Epithelial cell of proximal tubule (primary cell): ENCODE measurements around the gene INVS. TPM values are rescaled to one million over a fixed set of nuclear protein-coding genes. Genes with fewer than 3 reads are reported as not detected.
"Not testable (repeated sequence)": the region's sequence is repeated elsewhere in the genome, so short reads cannot be mapped to it uniquely, and the experiment has no call there.

Experiments
- DNase-seq: peaks from one replicate; pipeline ENCODE4 v3.0.0-alpha.2; 2011; ENCODE audit warnings: low read depth
- H3K4me3 ChIP-seq: 2 replicates; pipeline ENCODE4 v1.5.1; 2011; ENCODE audit warnings: low read depth, mild to moderate bottlenecking, low read length
- total RNA-seq: library from RNA; depleted of rRNA; stranded (reverse); fragments of >200 nt; gene quantifications from 2 replicates; pipeline ENCODE4 v1.2.3, GENCODE V29; 2015
- TF ChIP-seq, protein P1 (sequence below): conservative IDR thresholded peaks from 2 replicates; pipeline ENCODE4 v1.5.1; 2012; ENCODE audit warnings: low read depth, mild to moderate bottlenecking, low read length

Gene INVS
- total RNA-seq, 1 donor from 2014 or later: 9.1 TPM

DNA sequence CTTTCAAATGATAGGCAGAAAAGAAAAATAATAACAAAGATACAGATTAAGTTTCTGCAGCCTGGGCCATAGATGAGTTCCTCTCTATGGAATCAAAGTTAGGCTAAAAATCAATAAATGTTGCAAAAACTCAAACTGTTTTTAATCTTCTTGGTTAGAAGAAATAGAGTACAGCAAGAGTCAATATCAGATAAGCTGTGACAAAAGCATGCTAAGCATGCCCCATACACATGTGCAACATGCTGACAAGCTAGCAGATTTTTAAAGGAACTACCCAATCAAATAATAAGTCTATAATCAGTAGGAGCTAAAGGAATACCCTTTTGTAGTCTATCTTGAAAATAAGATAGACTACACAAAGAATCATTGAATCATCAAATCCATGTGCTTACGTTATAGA, 7.0 kb upstream of the INVS start:
- no peak for DNase-seq
- no peak overlapping the region for H3K4me3 ChIP-seq
- TF ChIP-seq, protein P1, sequence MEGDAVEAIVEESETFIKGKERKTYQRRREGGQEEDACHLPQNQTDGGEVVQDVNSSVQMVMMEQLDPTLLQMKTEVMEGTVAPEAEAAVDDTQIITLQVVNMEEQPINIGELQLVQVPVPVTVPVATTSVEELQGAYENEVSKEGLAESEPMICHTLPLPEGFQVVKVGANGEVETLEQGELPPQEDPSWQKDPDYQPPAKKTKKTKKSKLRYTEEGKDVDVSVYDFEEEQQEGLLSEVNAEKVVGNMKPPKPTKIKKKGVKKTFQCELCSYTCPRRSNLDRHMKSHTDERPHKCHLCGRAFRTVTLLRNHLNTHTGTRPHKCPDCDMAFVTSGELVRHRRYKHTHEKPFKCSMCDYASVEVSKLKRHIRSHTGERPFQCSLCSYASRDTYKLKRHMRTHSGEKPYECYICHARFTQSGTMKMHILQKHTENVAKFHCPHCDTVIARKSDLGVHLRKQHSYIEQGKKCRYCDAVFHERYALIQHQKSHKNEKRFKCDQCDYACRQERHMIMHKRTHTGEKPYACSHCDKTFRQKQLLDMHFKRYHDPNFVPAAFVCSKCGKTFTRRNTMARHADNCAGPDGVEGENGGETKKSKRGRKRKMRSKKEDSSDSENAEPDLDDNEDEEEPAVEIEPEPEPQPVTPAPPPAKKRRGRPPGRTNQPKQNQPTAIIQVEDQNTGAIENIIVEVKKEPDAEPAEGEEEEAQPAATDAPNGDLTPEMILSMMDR: no peak

GRCh38 chr9:100094411-100094810, 4.6 kb upstream of the INVS start:
- not testable (repeated sequence) for DNase-seq, H3K4me3 ChIP-seq

- TF ChIP-seq, protein P1: no peak
- no peak for DNase-seq
- H3K4me3 ChIP-seq: no peak overlapping the region
Observed at GRCh38 chr9:100096378-100096916, 2.6 kb upstream of the INVS start.

DNA sequence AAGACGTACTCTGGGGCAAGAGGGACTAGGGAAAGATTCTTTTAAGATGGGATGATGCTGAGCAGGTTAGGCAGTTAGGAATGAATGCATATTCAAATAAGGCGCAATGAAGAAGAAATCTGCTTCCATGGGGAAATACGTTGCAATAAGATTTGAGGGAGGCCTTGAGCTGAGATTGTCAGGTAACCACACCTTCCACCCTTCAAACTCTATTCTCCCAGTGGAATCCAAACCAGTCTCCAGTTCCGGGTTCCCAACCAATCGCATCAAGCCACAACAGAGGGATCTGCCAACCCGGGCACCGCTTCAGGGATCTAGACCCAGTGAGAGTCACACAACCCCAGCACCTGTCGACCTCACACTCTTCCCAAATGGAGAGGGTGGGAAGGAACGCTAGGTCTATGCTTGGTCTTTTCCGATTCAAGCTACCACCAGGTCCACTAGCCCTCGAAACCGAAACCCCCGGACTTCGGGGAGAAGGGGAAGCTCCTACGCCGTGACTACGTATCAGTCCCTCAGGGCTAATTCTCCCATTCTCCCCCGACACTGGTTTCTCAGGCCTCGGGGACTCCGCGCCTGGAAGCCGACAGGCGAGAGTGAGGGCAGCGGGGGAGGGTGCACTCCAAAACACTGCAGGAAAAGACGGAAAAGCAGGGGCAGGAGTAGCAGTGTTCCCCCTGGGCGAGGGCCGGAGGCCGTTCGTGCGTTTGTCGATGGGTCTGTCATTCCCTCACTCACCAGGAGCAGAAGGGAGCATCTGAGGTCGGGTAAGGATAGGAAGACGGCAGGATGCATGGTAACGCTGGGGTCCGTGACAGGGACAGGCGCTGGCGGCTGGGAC, 777 bp upstream of the INVS start:
- peak; percentile 59 for DNase-seq
- peak overlapping the region; percentile 96 for H3K4me3 ChIP-seq
- TF ChIP-seq, protein P1: no peak

DNA sequence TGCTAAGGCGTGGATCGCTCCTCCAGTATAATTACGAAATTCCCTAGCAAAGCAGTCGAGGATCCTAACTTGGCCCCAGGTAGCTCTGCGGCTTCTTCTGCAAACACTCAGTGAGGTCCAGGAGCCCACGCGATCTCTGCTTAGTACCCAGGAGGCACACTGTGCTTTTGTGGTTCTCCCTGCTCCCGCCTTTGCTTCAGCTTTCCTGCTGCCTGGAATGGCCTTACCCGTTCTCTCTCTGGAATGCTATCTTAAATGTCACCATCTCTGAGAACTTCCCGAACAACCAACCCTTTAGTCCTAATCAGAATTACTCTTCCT, 639 bp downstream of the INVS start:
- DNase-seq: no peak
- TF ChIP-seq, protein P1: no peak

DNA sequence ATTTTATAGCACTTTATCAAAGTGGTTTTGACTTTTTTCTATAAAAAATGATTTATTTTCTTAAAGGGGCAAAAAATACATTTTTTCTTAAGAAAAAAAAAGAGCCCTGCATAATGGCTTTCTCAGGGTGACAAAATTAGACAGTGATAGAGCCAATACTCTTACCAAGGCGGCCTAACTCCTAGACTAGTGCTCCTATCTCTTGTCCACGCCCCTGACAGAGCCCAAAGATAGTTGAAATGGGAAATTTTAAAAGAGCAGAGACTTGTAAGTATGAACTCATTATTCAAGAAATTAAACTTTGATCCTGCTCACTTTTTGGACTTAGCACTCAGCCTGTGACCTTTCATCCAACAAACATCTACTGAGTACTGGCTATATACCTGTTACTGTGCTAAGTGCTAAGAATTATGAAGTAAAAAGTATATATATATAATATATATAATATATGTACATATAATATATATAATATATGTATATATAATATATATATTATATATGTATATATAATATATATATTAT, 1.2 kb downstream of the INVS start:
- DNase-seq: no peak
- TF ChIP-seq, protein P1: no peak
- H3K4me3 ChIP-seq: peak overlapping the region; percentile 96

More for the DNA sequence above, 639 bp downstream of the INVS start:
- H3K4me3 ChIP-seq: peak overlapping the region; percentile 96

- H3K4me3 ChIP-seq: no peak overlapping the region
- no peak for DNase-seq
- TF ChIP-seq, protein P1: no peak
Observed at GRCh38 chr9:100101608-100102007, 2.6 kb downstream of the INVS start.
